HEK293 (cell line): ENCODE results near the gene UFSP2.

ENCODE experiments used
- CTCF ChIA-PET: fragments of 350-600 bp; formaldehyde crosslinking; extraction: SDS; loops from one replicate; lab custom pipeline; 2021; ENCODE audit warnings: antibody characterized with exemption; lab: Yijun Ruan, JAX
- POLR2A ChIA-PET: fragments of 300-600 bp; formaldehyde crosslinking; extraction: SDS; loops from one replicate; lab custom pipeline; 2020; ENCODE audit warnings: antibody characterized with exemption, inconsistent platforms; lab: Yijun Ruan, JAX
- H3K27ac ChIP-seq: fragments of 200-500 bp; sonication (Bioruptor generic); 2 replicates; pipeline ENCODE4 v1.5.1; 2014; ENCODE audit warnings: low read depth, low read length, control low read depth, inconsistent platforms; ENCODE audit errors: extremely low read depth
- H3K36me3 ChIP-seq, 2 experiments: fragments of 200-500 bp in 1 of 2; sonication (Bioruptor generic) in 1 of 2; 1 replicate in 1 of 2; 2 replicates in 1 of 2; pipeline ENCODE4 v1.5.1; 2014 to 2017; ENCODE audit warnings: inconsistent platforms in 2 of 2, low read length in 2 of 2; ENCODE audit not compliant: control insufficient read depth in 2 of 2, insufficient read depth in 1 of 2
- H3K4me1 ChIP-seq: fragments of 200-500 bp; sonication (Bioruptor generic); 2 replicates; pipeline ENCODE4 v1.5.1; 2014; ENCODE audit warnings: mild to moderate bottlenecking, low read length, inconsistent platforms; ENCODE audit not compliant: control insufficient read depth, insufficient read depth
- H3K4me3 ChIP-seq: 2 replicates; pipeline ENCODE4 v1.5.1; 2011; ENCODE audit warnings: low read depth, mild to moderate bottlenecking, control low read depth, low read length, moderate library complexity
- H3K9me3 ChIP-seq: fragments of 200-500 bp; sonication (Bioruptor generic); 2 replicates; pipeline ENCODE4 v1.5.1; 2014; ENCODE audit warnings: low read depth, low read length, inconsistent platforms; ENCODE audit not compliant: control insufficient read depth, insufficient read depth
- KLF16 ChIP-seq: fragments of 450-650 bp; formaldehyde crosslinking; IDR thresholded peaks from 2 replicates; pipeline ENCODE4 v1.5.1; 2017; ENCODE audit warnings: missing biosample characterization, missing genetic modification characterization
- OSR2 ChIP-seq: fragments of 450-650 bp; formaldehyde crosslinking; IDR thresholded peaks from 2 replicates; pipeline ENCODE4 v1.5.1; 2016; ENCODE audit warnings: missing biosample characterization, missing genetic modification characterization
- PRDM2 ChIP-seq: fragments of 450-650 bp; formaldehyde crosslinking; IDR thresholded peaks from 2 replicates; pipeline ENCODE4 v1.5.1; 2016; ENCODE audit warnings: missing biosample characterization, missing genetic modification characterization, borderline replicate concordance
- SP7 ChIP-seq: fragments of 450-650 bp; formaldehyde crosslinking; IDR thresholded peaks from 2 replicates; pipeline ENCODE4 v1.5.1; 2016; ENCODE audit warnings: missing biosample characterization, missing genetic modification characterization
- WT1 ChIP-seq: fragments of 450-650 bp; formaldehyde crosslinking; IDR thresholded peaks from 2 replicates; pipeline ENCODE4 v1.5.1; 2016; ENCODE audit warnings: missing biosample characterization, missing genetic modification characterization
- ZFP3 ChIP-seq: fragments of 450-650 bp; formaldehyde crosslinking; IDR thresholded peaks from 2 replicates; pipeline ENCODE4 v1.5.1; 2016; ENCODE audit warnings: low read depth, missing biosample characterization, missing genetic modification characterization
- ZNF146 ChIP-seq: fragments of 450-650 bp; formaldehyde crosslinking; IDR thresholded peaks from 2 replicates; pipeline ENCODE4 v1.5.1; 2016; ENCODE audit warnings: missing biosample characterization, missing genetic modification characterization
- ZNF16 ChIP-seq: fragments of 450-650 bp; formaldehyde crosslinking; IDR thresholded peaks from 2 replicates; pipeline ENCODE4 v1.5.1; 2016; ENCODE audit warnings: low read depth, missing biosample characterization, missing genetic modification characterization
- ZNF292 ChIP-seq: fragments of 450-650 bp; formaldehyde crosslinking; IDR thresholded peaks from 2 replicates; pipeline ENCODE4 v1.5.1; 2016; ENCODE audit warnings: low read depth, missing biosample characterization, missing genetic modification characterization, borderline replicate concordance
- ZNF324 ChIP-seq: fragments of 450-650 bp; formaldehyde crosslinking; IDR thresholded peaks from 2 replicates; pipeline ENCODE4 v1.5.1; 2016; ENCODE audit warnings: missing biosample characterization, missing genetic modification characterization
- ZNF488 ChIP-seq: fragments of 450-650 bp; formaldehyde crosslinking; IDR thresholded peaks from 2 replicates; pipeline ENCODE4 v1.5.1; 2016; ENCODE audit warnings: missing biosample characterization, missing genetic modification characterization
- ZNF544 ChIP-seq: fragments of 450-650 bp; formaldehyde crosslinking; IDR thresholded peaks from 2 replicates; pipeline ENCODE4 v1.5.0; 2017; ENCODE audit warnings: missing biosample characterization, missing genetic modification characterization
- ZNF660 ChIP-seq: fragments of 450-650 bp; IDR thresholded peaks from 2 replicates; pipeline ENCODE4 v1.5.1; 2018; ENCODE audit warnings: missing biosample characterization, mild to moderate bottlenecking, missing genetic modification characterization

UFSP2 gene

GRCh38 chr4:185445209-185445608, 19.4 kb upstream of the UFSP2 start:
- no peaks in the 10 kb centered on the region for H3K36me3 ChIP-seq
- no peaks in the 10 kb centered on the region for H3K9me3 ChIP-seq
- no peak overlapping the region for H3K27ac ChIP-seq
- ChIA-PET POLR2A (no interaction called here), CTCF (no interaction called here)
- TF ChIP-seq WT1 (tag by site-specific recombination), result no peak
- no peak for TF ChIP-seq ZNF544 (tag by site-specific recombination)
- TF ChIP-seq OSR2 (tag by site-specific recombination), result no peak
- no peak for TF ChIP-seq ZNF324 (tag by site-specific recombination)
- no peak for TF ChIP-seq ZNF16 (tag by site-specific recombination)
- no peak for TF ChIP-seq ZNF292 (tag by site-specific recombination)
- no peak for TF ChIP-seq SP7 (tag by site-specific recombination)
- TF ChIP-seq KLF16 (tag by site-specific recombination), result no peak
- no peak for TF ChIP-seq ZNF488 (tag by site-specific recombination)
- no peaks in the 10 kb centered on the region for H3K4me1 ChIP-seq
- H3K4me3 ChIP-seq, result no peak overlapping the region

- H3K4me1 ChIP-seq, result no peaks in the 10 kb centered on the region
- ChIA-PET CTCF (no interaction called here), POLR2A (no interaction called here)
Observed at GRCh38 chr4:185441479-185441878, 15.7 kb upstream of the UFSP2 start.

More at GRCh38 chr4:185441479-185441878, 15.7 kb upstream of the UFSP2 start:
- Histone ChIP-seq H3K4me3 (no peak overlapping the region), H3K36me3 (no peaks in the 10 kb centered on the region), H3K27ac (no peak overlapping the region), H3K9me3 (no peaks in the 10 kb centered on the region)
- TF ChIP-seq ZFP3 (tag by site-specific recombination) (no peak), ZNF146 (no peak), PRDM2 (no peak), ZNF660 (tag by site-specific recombination) (no peak)
